ENCODE results near the gene ST3GAL6. TPM values are rescaled to one million over a fixed set of nuclear protein-coding genes. Genes with fewer than 3 reads are reported as not detected.
A peak's percentile ranks its signal among the peaks of the same experiment; 100 is the strongest.

The ST3GAL6 gene
- total and polyA plus RNA-seq, 10 of the 15 experiments (the other 5 are each of a cell fraction or from before 2014, with no cell fraction given) = 19.5 to 41.2 (median 37.4) TPM

GRCh38 chr3:98786364-98787006, 23.3 kb downstream of the ST3GAL6 start (continued):
- peak; percentile 24; the same call in 1 of the 2 replicates for TF ChIP-seq JUNB (IDR thresholded peaks at IDR 0.05)
- no peak for TF ChIP-seq CHD1 (IDR thresholded peaks at IDR 0.05; ENCODE audit: low read depth, low read length)
- no peak for TF ChIP-seq CHD2 (IDR thresholded peaks at IDR 0.05; ENCODE audit: borderline replicate concordance, low read depth, low read length)
- TF ChIP-seq MYB (IDR thresholded peaks at IDR 0.05; ENCODE audit: borderline replicate concordance, low read depth, low read length) = no peak
- TF ChIP-seq IKZF2 (IDR thresholded peaks at IDR 0.05) = peak; percentile 41 to 65; a peak in 2 of 4 replicates
- TF ChIP-seq EP300 (IDR thresholded peaks at IDR 0.05; ENCODE audit: borderline replicate concordance in 1 of 2, control insufficient read depth in 1 of 2, low read depth in 2 of 2, low read length in 2 of 2) = no peak
- peak; percentile 60; the same call in 1 of the 2 replicates for TF ChIP-seq NFIC (IDR thresholded peaks at IDR 0.05; ENCODE audit: low read depth, low read length)
- TF ChIP-seq SMAD1 (IDR thresholded peaks at IDR 0.05; ENCODE audit: low read depth, partially characterized antibody) = no peak

GRCh38 chr3:98787181-98787580, 24.0 kb downstream of the ST3GAL6 start:
- Histone ChIP-seq H3K9me3 (replicated peaks; ENCODE audit: control insufficient read depth, insufficient read depth, low read length) (no peaks in the 10 kb centered on the region), H3K27ac (ENCODE audit: control insufficient read depth, insufficient read depth) (no peak overlapping the region), H3K9ac (ENCODE audit: control insufficient read depth, insufficient read depth, low read length) (no peak overlapping the region), H3K36me3 (ENCODE audit: control insufficient read depth in 2 of 2, insufficient read depth in 2 of 2, low read length in 1 of 2) (no peaks in the 10 kb centered on the region; a peak in 2 of 4 replicates), H3K4me3 (no peak overlapping the region), H2AFZ (ENCODE audit: control insufficient read depth, low read depth, low read length) (no peak overlapping the region), H4K20me1 (ENCODE audit: control insufficient read depth, insufficient read depth) (no peaks in the 10 kb centered on the region), H3K4me2 (ENCODE audit: control insufficient read depth, insufficient read depth) (no peak overlapping the region), H3K79me2 (ENCODE audit: control insufficient read depth, insufficient read depth, low read length) (no peaks in the 10 kb centered on the region), H3K27me3 (replicated peaks in 1 of 2; ENCODE audit: control insufficient read depth in 2 of 2, insufficient read depth in 2 of 2, low read length in 1 of 2) (no peaks in the 10 kb centered on the region), H3K4me1 (ENCODE audit: control insufficient read depth, insufficient read depth, low read length) (peaks cover 8% of the 10 kb centered on the region)
- ChIA-PET SMC1A (ENCODE audit: uncharacterized antibody, unreplicated experiment) (interaction anchor here (1.2 kb wide), 1 partner anchor 48 kb away, joined by 3 read pairs; no protein-coding TSS in a partner anchor), POLR2A (interaction anchor here (1.4 kb wide), 1 partner anchor 10 kb away, joined by 3 read pairs; no protein-coding TSS in a partner anchor), RAD21 (ENCODE audit: unreplicated experiment) (interaction anchor here (2.1 kb wide), 1 partner anchor 175 kb away, joined by 5 read pairs; no protein-coding TSS in a partner anchor), CTCF (no interaction called here)
- TF ChIP-seq ZBTB33 (IDR thresholded peaks at IDR 0.05) (no peak), TCF7 (IDR thresholded peaks at IDR 0.05; ENCODE audit: borderline replicate concordance) (no peak), ZNF384 (IDR thresholded peaks at IDR 0.05; ENCODE audit: borderline replicate concordance, low read depth, low read length) (no peak), KAT2A (conservative IDR thresholded peaks at IDR 0.05; ENCODE audit: control insufficient read depth, low read depth, low read length) (no peak), CREB1 (IDR thresholded peaks at IDR 0.05; ENCODE audit: low read depth) (no peak), CHD2 (IDR thresholded peaks at IDR 0.05; ENCODE audit: borderline replicate concordance, low read depth, low read length) (no peak), STAT3 (IDR thresholded peaks at IDR 0.05; ENCODE audit: low read depth, low read length) (no peak), NFYB (IDR thresholded peaks at IDR 0.05; ENCODE audit: insufficient read depth, low read depth, low read length) (no peak), SREBF1 (IDR thresholded peaks at IDR 0.05; ENCODE audit: low read length) (no peak), SPI1 (IDR thresholded peaks at IDR 0.05; ENCODE audit: borderline replicate concordance, insufficient read depth, low read depth, low read length) (no peak), MEF2B (IDR thresholded peaks at IDR 0.05; ENCODE audit: partially characterized antibody, poor library complexity, severe bottlenecking) (no peak), BCL3 (IDR thresholded peaks at IDR 0.05; ENCODE audit: borderline replicate concordance, insufficient read depth, low read depth, low read length, poor library complexity, severe bottlenecking) (no peak), POLR2AphosphoS5 (IDR thresholded peaks at IDR 0.05; ENCODE audit: low read length) (no peak)
- DNase-seq (ENCODE audit: low read depth, low spot score) (no peak), FAIRE-seq (no peak), ATAC-seq (no peak)
- 98% methylated on average over 2 of the region's 2 CpGs for WGBS (ENCODE audit: insufficient coverage, insufficient replicate concordance, low lambda C conversion rate, missing lambda C conversion rate)
- in situ Hi-C loops (cut with MboI) = no loop called here
- no TSS peak for BruUV-seq (replicated peaks)
- intact Hi-C loops (cut with micrococcal nuclease; ENCODE audit: unreplicated experiment) = no loop called here
